ENCODE measurements around the gene CFAP161. TPM values are rescaled to one million over a fixed set of nuclear protein-coding genes. Genes with fewer than 3 reads are reported as not detected.
A peak's percentile ranks its signal among the peaks of the same experiment; 100 is the strongest.

The CFAP161 gene
- total and polyA plus RNA-seq, 12 donors, result 0.10 to 0.50 (median 0.37) TPM; not detected in 8

DNA sequence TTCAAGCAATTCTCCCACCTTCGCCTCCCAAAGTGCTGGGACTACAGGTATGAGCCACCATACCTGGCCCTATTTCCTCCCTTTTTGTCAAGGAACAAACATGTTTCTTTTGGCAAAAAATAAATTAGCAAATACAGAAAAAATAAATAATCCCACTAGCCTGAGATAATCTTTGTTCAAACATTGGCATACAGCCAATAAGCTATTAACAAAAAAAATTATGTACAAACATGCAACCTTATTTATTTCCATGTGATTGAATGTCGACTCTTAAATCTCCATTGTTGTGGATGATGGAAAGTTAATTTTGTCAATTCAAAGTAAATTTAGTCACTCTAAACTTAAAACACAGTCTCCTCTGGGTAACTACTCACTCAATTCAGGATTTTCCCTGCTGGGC is 44.3 kb downstream of the CFAP161 start:
- no peak for DNase-seq
- no peak overlapping the region for H3K27ac ChIP-seq
- no peaks in the 10 kb centered on the region for H3K4me1 ChIP-seq (replicated peaks in 1 of 2)

DNA sequence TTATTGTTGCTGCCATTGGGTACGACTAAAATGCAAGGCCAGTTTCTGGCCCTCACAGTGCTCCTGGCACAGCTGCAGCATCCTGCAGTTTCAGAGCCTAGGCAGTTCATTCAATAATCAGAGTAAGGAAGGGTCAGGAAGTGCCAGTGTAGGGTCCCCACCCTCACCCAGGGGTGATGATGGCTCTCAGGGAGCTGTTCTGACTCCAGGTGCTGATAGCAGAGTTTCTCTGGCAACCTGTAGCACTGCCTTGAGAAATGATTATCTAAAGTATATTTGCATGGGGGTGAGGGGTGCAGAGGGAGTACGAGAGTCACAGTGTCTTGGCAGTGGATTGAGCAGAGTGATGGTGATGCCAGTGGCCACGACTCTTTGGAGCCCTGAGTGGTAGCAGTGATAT is 47.1 kb downstream of the CFAP161 start:
- H3K4me3 ChIP-seq, result no peak overlapping the region
- TF ChIP-seq, protein P1, sequence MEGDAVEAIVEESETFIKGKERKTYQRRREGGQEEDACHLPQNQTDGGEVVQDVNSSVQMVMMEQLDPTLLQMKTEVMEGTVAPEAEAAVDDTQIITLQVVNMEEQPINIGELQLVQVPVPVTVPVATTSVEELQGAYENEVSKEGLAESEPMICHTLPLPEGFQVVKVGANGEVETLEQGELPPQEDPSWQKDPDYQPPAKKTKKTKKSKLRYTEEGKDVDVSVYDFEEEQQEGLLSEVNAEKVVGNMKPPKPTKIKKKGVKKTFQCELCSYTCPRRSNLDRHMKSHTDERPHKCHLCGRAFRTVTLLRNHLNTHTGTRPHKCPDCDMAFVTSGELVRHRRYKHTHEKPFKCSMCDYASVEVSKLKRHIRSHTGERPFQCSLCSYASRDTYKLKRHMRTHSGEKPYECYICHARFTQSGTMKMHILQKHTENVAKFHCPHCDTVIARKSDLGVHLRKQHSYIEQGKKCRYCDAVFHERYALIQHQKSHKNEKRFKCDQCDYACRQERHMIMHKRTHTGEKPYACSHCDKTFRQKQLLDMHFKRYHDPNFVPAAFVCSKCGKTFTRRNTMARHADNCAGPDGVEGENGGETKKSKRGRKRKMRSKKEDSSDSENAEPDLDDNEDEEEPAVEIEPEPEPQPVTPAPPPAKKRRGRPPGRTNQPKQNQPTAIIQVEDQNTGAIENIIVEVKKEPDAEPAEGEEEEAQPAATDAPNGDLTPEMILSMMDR (IDR thresholded peaks at IDR 0.05), result no peak
- TF ChIP-seq POLR2A (IDR thresholded peaks at IDR 0.05), result no peak
- H3K36me3 ChIP-seq (replicated peaks in 1 of 2), result no peaks in the 10 kb centered on the region
- no peaks in the 10 kb centered on the region for H3K27me3 ChIP-seq
- intact Hi-C loops (cut with DNase I), result no loop called here
- H3K4me1 ChIP-seq (replicated peaks in 1 of 2), result no peaks in the 10 kb centered on the region
- DNase-seq, result no peak
- no peaks in the 10 kb centered on the region for H3K9me3 ChIP-seq (replicated peaks in 1 of 3)
- 51 to 77% (median 63%) methylated on average over 3 of the region's 3 CpGs for WGBS, 4 donors
- H3K27ac ChIP-seq, result peak overlapping the region in 1 of 5 donors; percentile 77

More for the DNA sequence above, 44.3 kb downstream of the CFAP161 start:
- Histone ChIP-seq H3K36me3 (replicated peaks in 1 of 2) (no peaks in the 10 kb centered on the region), H3K9me3 (replicated peaks in 1 of 3) (no peaks in the 10 kb centered on the region), H3K27me3 (no peaks in the 10 kb centered on the region), H3K4me3 (no peak overlapping the region)
- intact Hi-C loops (cut with DNase I), result no loop called here
- WGBS, 4 donors, result 68 to 78% (median 74%) methylated on average over 2 of the region's 2 CpGs
- TF ChIP-seq POLR2A (IDR thresholded peaks at IDR 0.05), result no peak
- TF ChIP-seq, protein P1 (IDR thresholded peaks at IDR 0.05), result no peak

DNA sequence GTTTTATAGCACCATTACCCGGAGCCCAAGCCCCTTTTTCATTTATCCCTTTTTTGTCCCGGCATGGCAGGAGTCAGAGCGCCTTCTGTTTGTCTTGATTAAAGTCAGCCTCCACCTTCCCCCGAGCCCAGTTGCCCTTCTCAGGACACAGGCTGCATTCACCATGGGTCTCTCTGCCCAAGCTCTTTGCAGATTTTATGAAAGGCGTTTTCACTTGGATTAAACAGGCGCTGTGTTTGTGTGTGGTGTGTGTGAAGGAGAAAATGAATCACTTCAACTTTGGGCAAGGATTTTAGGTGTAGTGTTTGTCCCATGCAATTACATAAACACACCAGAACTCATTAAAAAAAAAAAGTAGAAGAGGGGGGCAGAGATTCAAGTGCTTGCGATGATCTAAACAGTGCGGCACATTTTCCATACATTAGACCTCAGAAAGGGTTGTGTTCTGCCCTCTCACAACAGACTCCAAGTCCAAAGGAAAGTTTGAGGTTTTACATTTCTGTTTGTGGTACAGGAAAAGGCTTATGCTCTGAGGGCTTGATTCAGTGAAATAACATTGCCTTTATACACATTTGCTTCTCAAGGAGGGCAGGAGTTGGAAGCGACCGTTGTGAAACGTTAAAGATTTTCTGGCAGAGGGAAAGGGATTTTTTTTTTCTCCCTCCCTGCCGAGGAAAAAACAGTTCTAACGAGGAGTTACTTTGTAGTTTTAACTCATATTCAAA is 48.1 kb downstream of the CFAP161 start:
- peak overlapping the region in 3 of 5 donors; percentile 15 to 77 (median 41) for H3K27ac ChIP-seq
- no peaks in the 10 kb centered on the region for H3K4me1 ChIP-seq (replicated peaks in 1 of 2)
- peak overlapping the region in 1 of 4 donors; percentile 33 for H3K4me3 ChIP-seq
- H3K9me3 ChIP-seq (replicated peaks in 1 of 3), result no peaks in the 10 kb centered on the region
- H3K36me3 ChIP-seq (replicated peaks in 1 of 2), result no peaks in the 10 kb centered on the region
- TF ChIP-seq, protein P1 (IDR thresholded peaks at IDR 0.05), result no peak
- TF ChIP-seq POLR2A (IDR thresholded peaks at IDR 0.05), result no peak
- WGBS, 4 donors, result 37 to 44% (median 40%) methylated on average over 13 of the region's 13 CpGs
- no peaks in the 10 kb centered on the region for H3K27me3 ChIP-seq
- no peak for DNase-seq
- intact Hi-C loops (cut with DNase I), result no loop called here

DNA sequence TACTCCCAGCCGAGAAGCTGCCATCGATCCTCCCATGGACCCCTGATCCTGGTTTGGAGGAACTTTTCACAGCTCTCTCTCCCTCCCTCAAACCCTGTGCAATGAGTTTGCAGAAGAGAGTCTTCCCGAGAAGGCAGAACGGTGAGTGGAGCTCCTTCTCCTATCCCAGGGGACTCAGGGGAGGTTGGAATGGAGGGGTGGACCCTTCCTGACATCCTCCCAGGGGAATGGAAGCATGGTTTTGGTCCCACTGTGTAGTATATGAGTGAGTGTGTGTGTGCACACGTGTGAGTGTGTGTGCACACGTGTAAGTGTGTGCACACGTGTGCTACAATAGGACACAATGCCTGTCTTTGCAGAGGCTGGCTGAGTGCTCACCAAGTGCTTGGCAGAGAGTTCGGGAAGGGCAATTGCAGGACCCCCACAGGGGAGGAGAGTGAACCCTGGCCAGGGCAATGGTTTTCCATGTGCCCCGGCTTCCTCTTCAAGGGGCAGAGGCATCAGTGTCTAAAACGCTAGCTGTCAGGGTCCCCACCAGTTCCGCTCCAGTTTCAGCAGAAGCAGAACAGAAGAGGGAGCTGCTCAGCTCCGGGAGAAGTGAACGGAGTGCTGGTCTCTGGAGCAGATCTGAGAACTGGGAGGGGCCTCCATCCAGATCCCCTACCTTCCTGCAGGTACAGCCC is 48.8 kb downstream of the CFAP161 start:
- H3K27me3 ChIP-seq, result no peaks in the 10 kb centered on the region
- TF ChIP-seq, protein P1 (IDR thresholded peaks at IDR 0.05), result no peak
- TF ChIP-seq POLR2A (IDR thresholded peaks at IDR 0.05), result no peak
- no peaks in the 10 kb centered on the region for H3K9me3 ChIP-seq (replicated peaks in 1 of 3)
- peak in 1 of 7 donors; percentile 40 for DNase-seq
- H3K27ac ChIP-seq, result peak overlapping the region in 3 of 5 donors; percentile 15 to 77 (median 41)
- WGBS, 4 donors, result 23 to 37% (median 30%) methylated on average over 13 of the region's 13 CpGs
- no peaks in the 10 kb centered on the region for H3K36me3 ChIP-seq (replicated peaks in 1 of 2)
- no peaks in the 10 kb centered on the region for H3K4me1 ChIP-seq (replicated peaks in 1 of 2)
- peak overlapping the region in 1 of 4 donors; percentile 33 for H3K4me3 ChIP-seq
- intact Hi-C loops (cut with DNase I), result no loop called here
